ENCODE results near the gene IPPK.

DNA sequence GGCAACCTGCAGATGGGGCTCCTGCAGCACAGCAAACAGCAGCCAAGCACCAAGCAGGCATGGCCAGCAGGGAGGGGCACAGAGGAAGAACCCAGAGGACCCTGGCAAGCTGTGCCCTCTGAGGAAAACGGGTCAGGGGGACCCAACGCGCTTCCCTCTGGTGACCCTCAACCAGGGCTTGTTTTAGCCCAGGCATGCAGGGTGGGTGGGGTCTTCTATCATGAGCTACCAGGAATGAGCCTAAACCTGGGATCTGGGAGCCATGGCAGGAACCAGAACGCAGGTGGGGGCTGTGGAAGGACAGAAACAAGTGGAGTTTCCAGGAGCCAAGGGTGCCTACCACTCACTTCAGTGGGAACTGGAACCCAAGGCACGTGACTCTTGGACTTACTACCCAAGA lies 20.9 kb downstream of the IPPK start:
- TF ChIP-seq EZH2 (IDR thresholded peaks at IDR 0.05; ENCODE audit: insufficient read depth, poor library complexity, severe bottlenecking) (no peak), EZH2phosphoT487 (IDR thresholded peaks at IDR 0.05; ENCODE audit: insufficient read depth, low read depth) (no peak)

All from GM23248 (cell line).